GM23248 (cell line): ENCODE results near the gene UBAP1.

Experiments used
- EZH2 ChIP-seq: fragments of 200-600 bp; sonication (generic); IDR thresholded peaks from 2 replicates; pipeline ENCODE4 v1.6.1; 2018; ENCODE audit warnings: antibody characterized with exemption, mild to moderate bottlenecking; ENCODE audit not compliant: insufficient read depth, poor library complexity, severe bottlenecking
- EZH2phosphoT487 ChIP-seq: fragments of 200-600 bp; sonication (generic); IDR thresholded peaks from 2 replicates; pipeline ENCODE4 v1.6.1; 2018; ENCODE audit warnings: antibody characterized with exemption, moderate library complexity, mild to moderate bottlenecking, low read depth; ENCODE audit not compliant: insufficient read depth

DNA sequence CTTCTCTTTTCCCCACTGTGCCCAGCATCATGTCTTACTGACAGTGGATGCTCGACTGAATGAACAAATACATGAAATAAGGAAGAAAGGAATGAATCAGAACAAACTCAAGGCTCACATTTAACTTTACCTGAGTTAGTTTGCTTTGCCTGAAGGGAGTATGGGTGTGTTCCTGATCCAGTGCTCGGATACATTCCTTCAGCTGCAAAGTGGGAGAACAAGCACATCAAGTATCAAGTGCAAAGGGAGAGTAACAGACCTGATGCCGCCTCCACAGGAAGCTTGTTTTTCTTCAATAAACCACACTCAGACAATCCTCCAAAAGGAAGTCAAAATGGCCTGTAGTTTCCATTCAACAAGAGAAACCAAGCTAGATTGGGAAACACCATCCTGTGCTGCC is 84.1 kb downstream of the UBAP1 start:
- TF ChIP-seq EZH2phosphoT487, result no peak
- TF ChIP-seq EZH2, result no peak
